Neural progenitor cell (in vitro differentiated cells): ENCODE measurements around the gene LARGE1.

Experiments used
- EZH2 ChIP-seq: fragments of 200-600 bp; sonication (generic); IDR thresholded peaks from 2 replicates; pipeline ENCODE4 v1.6.1; 2017; ENCODE audit warnings: antibody characterized with exemption, mild to moderate bottlenecking, moderate library complexity
- EZH2phosphoT487 ChIP-seq: fragments of 200-600 bp; sonication (generic); IDR thresholded peaks from 2 replicates; pipeline ENCODE4 v1.6.1; 2017; ENCODE audit warnings: antibody characterized with exemption
- TF ChIP-seq, protein P1 (sequence below): fragments of 200-600 bp; sonication (generic); IDR thresholded peaks from 2 replicates; pipeline ENCODE4 v1.5.1; 2017; ENCODE audit warnings: antibody characterized with exemption, mild to moderate bottlenecking

DNA sequence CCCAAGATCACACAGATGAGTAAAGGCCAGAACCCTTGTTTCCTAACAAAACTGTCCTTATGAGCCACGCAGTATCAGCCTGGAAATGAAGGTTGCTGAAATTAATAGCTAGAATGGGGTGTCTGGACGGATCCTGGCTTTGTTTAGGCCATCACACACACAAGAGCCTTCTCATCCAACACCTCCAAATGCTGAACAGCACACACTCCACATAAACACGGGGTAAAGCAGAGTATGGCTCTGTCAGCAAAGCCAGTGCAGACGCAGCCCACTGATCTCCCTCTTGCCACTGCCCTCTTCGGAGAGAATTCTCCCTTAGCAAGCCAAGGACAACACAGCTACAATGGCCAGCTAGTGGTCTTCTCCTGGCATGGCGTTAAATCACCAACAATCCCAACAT lies 469.5 kb downstream of the LARGE1 start:
- TF ChIP-seq, protein P1, sequence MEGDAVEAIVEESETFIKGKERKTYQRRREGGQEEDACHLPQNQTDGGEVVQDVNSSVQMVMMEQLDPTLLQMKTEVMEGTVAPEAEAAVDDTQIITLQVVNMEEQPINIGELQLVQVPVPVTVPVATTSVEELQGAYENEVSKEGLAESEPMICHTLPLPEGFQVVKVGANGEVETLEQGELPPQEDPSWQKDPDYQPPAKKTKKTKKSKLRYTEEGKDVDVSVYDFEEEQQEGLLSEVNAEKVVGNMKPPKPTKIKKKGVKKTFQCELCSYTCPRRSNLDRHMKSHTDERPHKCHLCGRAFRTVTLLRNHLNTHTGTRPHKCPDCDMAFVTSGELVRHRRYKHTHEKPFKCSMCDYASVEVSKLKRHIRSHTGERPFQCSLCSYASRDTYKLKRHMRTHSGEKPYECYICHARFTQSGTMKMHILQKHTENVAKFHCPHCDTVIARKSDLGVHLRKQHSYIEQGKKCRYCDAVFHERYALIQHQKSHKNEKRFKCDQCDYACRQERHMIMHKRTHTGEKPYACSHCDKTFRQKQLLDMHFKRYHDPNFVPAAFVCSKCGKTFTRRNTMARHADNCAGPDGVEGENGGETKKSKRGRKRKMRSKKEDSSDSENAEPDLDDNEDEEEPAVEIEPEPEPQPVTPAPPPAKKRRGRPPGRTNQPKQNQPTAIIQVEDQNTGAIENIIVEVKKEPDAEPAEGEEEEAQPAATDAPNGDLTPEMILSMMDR: no peak
- no peak for TF ChIP-seq EZH2
- no peak for TF ChIP-seq EZH2phosphoT487
